HG02571 (cell line): ENCODE measurements around the gene THADA.
"Not testable (repeated sequence)": the region's sequence is repeated elsewhere in the genome, so short reads cannot be mapped to it uniquely, and the experiment has no call there.

ENCODE experiments used
- ATAC-seq: cut with Tn5 transposase; IDR thresholded peaks from one replicate; pipeline ENCODE4 v1.9.1; 2021; ENCODE audit warnings: mild to moderate bottlenecking, moderate library complexity; ENCODE audit not compliant: unreplicated experiment

Gene THADA

GRCh38 chr2:43605079-43605655 lies 9.3 kb upstream of the THADA start:
- no peak for ATAC-seq

- ATAC-seq, result no peak
These were observed 8.8 kb upstream of the THADA start for GRCh38 chr2:43604674-43605073.

- ATAC-seq, result not testable (repeated sequence)
These were observed 4.8 kb upstream of the THADA start for GRCh38 chr2:43600596-43600995.

- no peak for ATAC-seq
These were observed 963 bp downstream of the THADA start for GRCh38 chr2:43594875-43595274.

GRCh38 chr2:43593254-43593653 lies 2.6 kb downstream of the THADA start:
- no peak for ATAC-seq

- no peak for ATAC-seq
These were observed 3.4 kb downstream of the THADA start for GRCh38 chr2:43592443-43592842.

- ATAC-seq, result no peak
These were observed 10.1 kb downstream of the THADA start for GRCh38 chr2:43585708-43586107.

DNA sequence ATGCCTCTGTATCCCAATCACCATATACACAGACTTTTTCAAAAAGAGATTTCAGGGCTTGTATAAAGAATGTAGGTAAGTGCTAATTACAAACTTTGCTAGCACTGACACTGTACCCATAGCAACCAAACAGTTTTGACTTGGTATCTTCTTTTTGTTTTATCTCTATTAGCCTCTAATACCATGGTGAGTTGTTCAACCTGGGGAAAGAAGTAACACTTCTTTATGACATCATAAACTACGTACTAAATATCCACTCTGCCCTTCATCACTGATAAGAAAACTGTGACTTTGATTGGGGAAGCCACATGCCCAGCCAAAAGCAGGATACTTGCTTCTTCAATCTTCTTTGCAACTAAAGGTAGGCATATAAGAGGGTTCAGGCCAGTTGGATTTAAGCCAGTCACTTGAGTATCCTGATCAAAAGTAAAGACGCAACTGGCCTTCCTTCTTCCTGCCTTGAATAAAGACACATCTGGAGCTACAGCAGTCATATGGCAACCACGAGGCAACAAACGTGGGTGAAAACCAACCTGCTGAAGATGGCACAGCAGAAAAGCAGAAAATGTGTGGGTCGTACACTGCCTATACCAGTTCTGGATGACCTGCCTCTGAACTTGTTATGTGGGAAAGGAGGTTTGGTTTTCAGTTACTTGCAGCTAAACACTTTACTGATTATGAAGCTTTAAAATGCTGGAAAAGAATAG lies 16.4 kb downstream of the THADA start:
- ATAC-seq, result no peak

GRCh38 chr2:43576981-43577892 lies 18.6 kb downstream of the THADA start:
- ATAC-seq, result no peak

DNA sequence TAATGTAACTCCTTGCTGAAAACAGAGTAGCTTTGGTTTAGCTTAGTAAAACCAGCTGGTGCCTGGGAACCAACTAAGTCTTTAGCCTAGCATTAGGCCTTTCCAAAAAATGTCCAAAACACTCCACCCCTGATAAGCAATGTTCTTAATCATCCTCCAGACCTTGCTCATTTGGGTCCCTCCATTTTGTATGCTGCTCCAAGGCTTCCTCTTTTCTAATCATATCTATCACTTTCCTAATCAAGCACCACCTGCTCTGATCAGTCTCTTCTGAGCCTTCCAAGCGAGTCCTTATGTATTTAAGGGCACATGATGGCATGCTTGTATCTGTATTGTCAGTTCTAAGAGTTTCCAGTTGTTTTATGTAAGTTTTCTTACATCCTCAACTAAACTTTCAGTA lies 23.6 kb downstream of the THADA start:
- no peak for ATAC-seq

DNA sequence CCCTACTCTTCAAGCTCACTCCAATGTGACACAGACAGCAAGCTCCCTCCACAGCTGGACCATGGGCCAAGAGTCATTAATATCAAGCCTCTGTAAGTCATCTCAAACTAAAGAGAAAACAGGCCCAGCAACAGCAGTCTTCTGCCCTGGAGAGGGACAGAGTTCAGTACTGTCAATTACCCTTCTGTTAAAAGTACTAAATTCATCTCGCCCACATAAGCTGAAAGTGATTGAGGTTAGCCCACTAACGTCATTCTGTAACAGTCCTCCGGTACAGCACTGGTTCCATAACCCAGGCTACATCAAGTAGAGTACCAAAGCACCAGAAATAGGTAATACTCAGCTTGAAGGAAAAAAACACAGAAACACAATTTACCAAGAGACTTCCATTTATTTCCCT lies 25.9 kb downstream of the THADA start:
- peak; percentile 87 for ATAC-seq

GRCh38 chr2:43568228-43568627 lies 27.6 kb downstream of the THADA start:
- ATAC-seq, result no peak

DNA sequence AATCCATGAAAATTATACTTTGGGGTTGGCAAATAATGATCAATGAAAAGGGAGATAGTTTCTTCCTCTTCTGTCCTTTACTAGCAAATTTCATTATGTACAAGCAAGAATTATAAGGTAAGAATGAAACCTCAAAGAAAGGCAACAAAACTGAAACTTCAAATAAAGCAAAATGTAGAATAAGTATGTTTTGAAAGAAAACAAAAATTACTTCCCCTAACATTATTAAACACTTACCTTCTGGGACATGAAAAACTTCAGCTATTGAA lies 29.4 kb downstream of the THADA start:
- ATAC-seq, result no peak

DNA sequence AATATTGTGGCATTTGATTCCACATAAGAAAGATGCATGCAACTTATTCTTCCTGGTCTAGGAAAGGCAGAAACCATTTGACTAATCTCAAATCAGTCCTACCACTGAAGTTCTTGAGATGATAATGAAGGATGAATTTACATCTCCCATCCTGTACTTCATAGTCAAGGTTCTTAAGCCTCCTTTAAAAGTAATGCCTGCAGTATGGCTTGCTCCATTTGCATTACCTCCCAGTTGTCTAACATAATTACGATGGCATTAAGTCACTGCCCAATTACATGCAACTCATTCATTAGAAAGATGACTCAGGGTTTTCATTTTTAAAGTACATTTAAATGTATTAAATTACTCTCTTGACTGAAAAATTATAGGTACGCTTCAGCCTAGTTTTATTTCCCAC lies 32.2 kb downstream of the THADA start:
- ATAC-seq, result no peak

- no peak for ATAC-seq
These were observed 35.6 kb downstream of the THADA start for GRCh38 chr2:43560231-43560547.

- ATAC-seq, result peak; percentile 87
These were observed 36.2 kb downstream of the THADA start for GRCh38 chr2:43559391-43560230.

- no peak for ATAC-seq
These were observed 38.6 kb downstream of the THADA start for GRCh38 chr2:43557196-43557595.

- ATAC-seq, result no peak
These were observed 39.6 kb downstream of the THADA start for GRCh38 chr2:43556256-43556655.

- ATAC-seq, result no peak
These were observed 42.4 kb downstream of the THADA start for GRCh38 chr2:43553341-43553855.

DNA sequence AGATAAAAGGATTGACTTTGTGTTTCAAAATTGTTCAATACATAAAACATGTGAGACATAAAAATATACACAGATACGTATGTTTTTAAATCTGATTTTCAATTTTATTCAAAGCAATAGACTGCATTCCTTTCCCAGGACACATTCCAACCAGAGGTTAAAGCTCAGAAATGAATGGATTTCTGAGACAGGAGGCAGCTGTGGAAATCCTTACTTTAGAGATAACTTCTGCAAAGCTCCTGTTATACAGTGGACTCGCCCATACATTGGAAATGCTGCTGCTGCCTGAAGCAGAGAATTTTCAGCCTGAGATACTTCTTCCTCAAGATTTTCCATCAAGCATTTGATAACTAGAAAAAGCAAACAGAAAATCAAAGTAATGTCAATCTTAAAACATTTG lies 43.8 kb downstream of the THADA start:
- no peak for ATAC-seq

- not testable (repeated sequence) for ATAC-seq
These were observed 47.5 kb downstream of the THADA start for GRCh38 chr2:43548381-43548780.
